Measurements from ENCODE around the gene PNPT1. TPM values are rescaled to one million over a fixed set of nuclear protein-coding genes. Genes with fewer than 3 reads are reported as not detected.
A peak's percentile ranks its signal among the peaks of the same experiment; 100 is the strongest.

PNPT1 gene
- total RNA-seq, 1 donor from 2014 or later, result 21.0 TPM

DNA sequence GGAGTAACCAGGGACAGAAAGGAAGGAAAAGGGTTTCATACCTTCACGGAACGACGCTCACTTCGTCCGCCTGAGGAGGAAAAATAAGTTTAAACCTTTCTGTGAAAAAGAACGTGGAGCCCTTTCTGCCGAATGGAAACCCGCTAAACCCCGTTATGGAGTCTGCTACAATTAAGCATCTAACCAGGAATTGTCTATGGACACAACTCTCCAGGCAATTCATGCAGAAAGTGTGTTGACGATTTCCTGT, 75.7 kb downstream of the PNPT1 start:
- H3K9me3 Mint-ChIP-seq (ENCODE audit: unreplicated experiment), result peaks cover 5% of the 10 kb centered on the region
- no peaks in the 10 kb centered on the region for H3K27me3 Mint-ChIP-seq (ENCODE audit: unreplicated experiment)
- TF ChIP-seq, protein P1, sequence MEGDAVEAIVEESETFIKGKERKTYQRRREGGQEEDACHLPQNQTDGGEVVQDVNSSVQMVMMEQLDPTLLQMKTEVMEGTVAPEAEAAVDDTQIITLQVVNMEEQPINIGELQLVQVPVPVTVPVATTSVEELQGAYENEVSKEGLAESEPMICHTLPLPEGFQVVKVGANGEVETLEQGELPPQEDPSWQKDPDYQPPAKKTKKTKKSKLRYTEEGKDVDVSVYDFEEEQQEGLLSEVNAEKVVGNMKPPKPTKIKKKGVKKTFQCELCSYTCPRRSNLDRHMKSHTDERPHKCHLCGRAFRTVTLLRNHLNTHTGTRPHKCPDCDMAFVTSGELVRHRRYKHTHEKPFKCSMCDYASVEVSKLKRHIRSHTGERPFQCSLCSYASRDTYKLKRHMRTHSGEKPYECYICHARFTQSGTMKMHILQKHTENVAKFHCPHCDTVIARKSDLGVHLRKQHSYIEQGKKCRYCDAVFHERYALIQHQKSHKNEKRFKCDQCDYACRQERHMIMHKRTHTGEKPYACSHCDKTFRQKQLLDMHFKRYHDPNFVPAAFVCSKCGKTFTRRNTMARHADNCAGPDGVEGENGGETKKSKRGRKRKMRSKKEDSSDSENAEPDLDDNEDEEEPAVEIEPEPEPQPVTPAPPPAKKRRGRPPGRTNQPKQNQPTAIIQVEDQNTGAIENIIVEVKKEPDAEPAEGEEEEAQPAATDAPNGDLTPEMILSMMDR (IDR thresholded peaks at IDR 0.05; ENCODE audit: partially characterized antibody, unreplicated experiment), result peak; percentile 13
- H3K27ac Mint-ChIP-seq (ENCODE audit: unreplicated experiment), result no peak overlapping the region
- DNase-seq, result no peak
- no peak overlapping the region for H3K4me3 Mint-ChIP-seq (ENCODE audit: unreplicated experiment)
- H3K36me3 Mint-ChIP-seq (ENCODE audit: unreplicated experiment), result no peaks in the 10 kb centered on the region
- H3K4me1 Mint-ChIP-seq (ENCODE audit: low read depth, unreplicated experiment), result peaks cover 6% of the 10 kb centered on the region

DNA sequence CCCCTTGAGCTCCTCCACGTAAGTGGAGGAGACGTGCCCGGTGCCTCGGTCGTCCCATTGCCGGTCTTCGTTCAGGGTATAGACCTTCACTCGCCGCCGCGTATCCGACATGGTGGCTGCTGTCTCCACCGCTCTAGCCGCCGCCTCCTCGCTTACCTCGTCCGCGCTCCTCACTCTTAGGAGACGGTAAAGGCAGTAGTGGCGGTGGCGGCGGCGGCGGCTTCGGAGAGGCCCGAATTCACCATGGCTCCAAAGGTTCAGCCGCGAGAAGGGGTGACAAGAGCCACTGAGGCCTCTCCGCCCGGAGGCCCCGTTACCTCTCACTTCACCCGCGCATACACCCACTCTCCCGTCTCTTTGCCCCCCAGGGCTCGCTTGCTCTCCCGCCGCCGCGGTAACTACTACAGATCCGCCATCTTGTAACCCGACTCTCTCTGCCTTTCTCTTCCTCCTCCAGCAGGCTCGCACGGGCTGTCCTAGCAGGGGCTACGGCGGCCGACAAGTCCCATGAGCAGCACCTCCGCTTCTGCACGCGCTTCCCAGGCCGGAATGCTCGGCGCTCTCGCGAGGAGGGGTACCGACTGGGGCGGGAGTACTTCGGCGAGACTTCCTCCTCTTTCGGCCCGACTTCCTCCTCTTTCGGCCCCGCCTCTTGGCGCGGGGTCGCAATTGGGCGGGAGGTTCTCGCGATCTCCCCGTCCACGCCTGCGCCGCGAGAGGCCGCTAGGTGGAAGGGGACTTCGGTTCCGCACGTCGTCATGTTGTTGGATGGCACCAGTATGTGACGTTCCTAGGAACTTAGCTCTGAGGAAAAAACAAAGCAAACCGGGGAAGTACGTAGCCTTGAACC, 76.2 kb downstream of the PNPT1 start, which contains the start of gene PPP4R3B:
PPP4R3B (minus strand) TSS at position 448 of the 850 bp plus-strand sequence; CDS start at position 111, 337 bp downstream.
- peaks cover 5% of the 10 kb centered on the region for H3K9me3 Mint-ChIP-seq (ENCODE audit: unreplicated experiment)
- H3K4me3 Mint-ChIP-seq (ENCODE audit: unreplicated experiment), result no peak within 1 kb of the TSS
- no peaks in the 10 kb centered on the region for H3K36me3 Mint-ChIP-seq (ENCODE audit: unreplicated experiment)
- peak; percentile 98 for DNase-seq
- TF ChIP-seq, protein P1 (IDR thresholded peaks at IDR 0.05; ENCODE audit: partially characterized antibody, unreplicated experiment), result peak; percentile 67
- H3K27me3 Mint-ChIP-seq (ENCODE audit: unreplicated experiment), result no peaks in the 10 kb centered on the region
- H3K4me1 Mint-ChIP-seq (ENCODE audit: low read depth, unreplicated experiment), result peaks cover 6% of the 10 kb centered on the region
- H3K27ac Mint-ChIP-seq (ENCODE audit: unreplicated experiment), result no peak within 1 kb of the TSS

DNA sequence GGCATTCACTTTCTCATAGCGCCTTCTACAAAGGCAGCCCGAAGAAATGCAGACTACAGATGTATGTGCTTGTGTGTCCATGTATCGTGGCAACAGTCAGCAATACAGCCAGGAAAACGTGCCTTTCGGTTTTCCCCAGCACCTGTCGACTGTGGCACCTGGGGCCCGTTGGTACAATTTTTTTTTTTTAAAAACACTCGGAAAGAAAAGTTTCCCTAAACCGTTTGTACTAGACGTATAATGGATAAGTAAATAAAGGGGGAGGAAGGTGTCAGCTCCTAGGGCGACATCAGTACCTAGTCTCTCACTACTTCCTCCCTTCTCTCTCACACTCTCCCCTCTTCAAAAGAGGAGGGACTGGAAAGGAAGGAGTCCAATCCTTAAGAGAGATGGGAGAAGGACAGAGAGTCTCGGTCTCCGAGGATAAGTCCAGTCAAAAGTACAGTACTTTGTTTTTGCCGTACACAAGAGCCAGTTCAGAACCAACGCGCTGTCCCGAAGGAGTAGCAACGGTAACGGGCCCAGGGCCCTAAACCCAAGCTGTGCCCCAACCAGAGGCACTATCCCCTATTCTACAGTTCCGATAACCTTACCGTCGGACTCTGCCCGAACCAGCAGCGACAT, 77.0 kb downstream of the PNPT1 start:
- no peaks in the 10 kb centered on the region for H3K36me3 Mint-ChIP-seq (ENCODE audit: unreplicated experiment)
- TF ChIP-seq, protein P1 (IDR thresholded peaks at IDR 0.05; ENCODE audit: partially characterized antibody, unreplicated experiment), result no peak
- peaks cover 6% of the 10 kb centered on the region for H3K4me1 Mint-ChIP-seq (ENCODE audit: low read depth, unreplicated experiment)
- no peak overlapping the region for H3K4me3 Mint-ChIP-seq (ENCODE audit: unreplicated experiment)
- no peak overlapping the region for H3K27ac Mint-ChIP-seq (ENCODE audit: unreplicated experiment)
- H3K9me3 Mint-ChIP-seq (ENCODE audit: unreplicated experiment), result peaks cover 5% of the 10 kb centered on the region
- no peak for DNase-seq
- H3K27me3 Mint-ChIP-seq (ENCODE audit: unreplicated experiment), result no peaks in the 10 kb centered on the region

DNA sequence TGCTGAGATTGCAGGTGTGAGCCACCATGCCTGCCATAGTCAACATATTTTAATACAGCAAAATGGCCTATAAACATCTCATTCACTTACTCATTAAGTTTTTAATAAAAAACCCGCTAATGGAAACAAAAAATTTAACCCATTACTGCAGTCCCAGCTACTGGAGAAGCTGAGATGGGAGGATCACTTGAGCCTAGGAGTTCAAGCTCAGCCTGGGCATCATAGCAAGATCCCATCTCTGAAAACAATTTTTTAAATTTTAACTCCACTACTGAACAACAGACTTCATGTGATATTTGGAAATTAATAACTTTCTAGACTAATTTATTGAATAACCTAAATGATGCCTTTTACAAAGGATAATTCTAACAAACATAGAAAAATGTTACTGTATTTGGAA, 81.6 kb downstream of the PNPT1 start:
- Mint-ChIP-seq H3K27me3 (ENCODE audit: unreplicated experiment) (peaks cover 3% of the 10 kb centered on the region), H3K9me3 (ENCODE audit: unreplicated experiment) (peaks cover 5% of the 10 kb centered on the region), H3K36me3 (ENCODE audit: unreplicated experiment) (no peaks in the 10 kb centered on the region), H3K4me3 (ENCODE audit: unreplicated experiment) (no peak overlapping the region), H3K27ac (ENCODE audit: unreplicated experiment) (no peak overlapping the region), H3K4me1 (ENCODE audit: low read depth, unreplicated experiment) (peaks cover 6% of the 10 kb centered on the region)
- DNase-seq, result no peak
- TF ChIP-seq, protein P1 (IDR thresholded peaks at IDR 0.05; ENCODE audit: partially characterized antibody, unreplicated experiment), result no peak
